GM21786 (cell line): ENCODE data around the gene NCAPH2.

ENCODE experiments used
- ATAC-seq: cut with Tn5 transposase; IDR thresholded peaks from one replicate; pipeline ENCODE4 v1.9.1; 2021; ENCODE audit not compliant: unreplicated experiment

Gene NCAPH2

GRCh38 chr22:50546326-50547262, 38.6 kb downstream of the NCAPH2 start:
- ATAC-seq: no peak

GRCh38 chr22:50547263-50547985, 39.4 kb downstream of the NCAPH2 start:
- ATAC-seq: no peak

- ATAC-seq: no peak
These were observed 40.3 kb downstream of the NCAPH2 start for GRCh38 chr22:50548040-50548920.

GRCh38 chr22:50548921-50549790, 41.1 kb downstream of the NCAPH2 start:
- no peak for ATAC-seq

GRCh38 chr22:50550395-50550794, 42.4 kb downstream of the NCAPH2 start:
- ATAC-seq: no peak

GRCh38 chr22:50551160-50551752, 43.2 kb downstream of the NCAPH2 start:
- no peak for ATAC-seq

- no peak for ATAC-seq
These were observed 45.3 kb downstream of the NCAPH2 start for GRCh38 chr22:50553310-50553709.

- ATAC-seq: no peak
These were observed 48.7 kb downstream of the NCAPH2 start for GRCh38 chr22:50556703-50557102.

GRCh38 chr22:50560034-50560433, 52.0 kb downstream of the NCAPH2 start:
- no peak for ATAC-seq

- no peak for ATAC-seq
These were observed 53.7 kb downstream of the NCAPH2 start for GRCh38 chr22:50561401-50562358.

GRCh38 chr22:50562523-50563412, 54.7 kb downstream of the NCAPH2 start, which contains the start of gene SYCE3:
Gene SYCE3, minus strand, starts transcription at chr22:50562919. Its CDS starts 6,514 bp downstream, at chr22:50556405.
- ATAC-seq: peak; percentile 81

GRCh38 chr22:50563413-50564160, 55.6 kb downstream of the NCAPH2 start:
- ATAC-seq: no peak

- ATAC-seq: no peak
These were observed 56.3 kb downstream of the NCAPH2 start for GRCh38 chr22:50564289-50564688.

- no peak for ATAC-seq
These were observed 59.8 kb downstream of the NCAPH2 start for GRCh38 chr22:50567721-50568252.

GRCh38 chr22:50568626-50569025, 60.6 kb downstream of the NCAPH2 start:
- no peak for ATAC-seq

GRCh38 chr22:50569041-50569459, 61.0 kb downstream of the NCAPH2 start:
- no peak for ATAC-seq
